Neuronal stem cell (in vitro differentiated cells): ENCODE results near the gene REEP3.

Experiments
- DNase-seq: peaks from one replicate; pipeline ENCODE4 v3.0.0-alpha.2; 2013; ENCODE audit warnings: low spot score
- H2AFZ ChIP-seq: one replicate; pipeline ENCODE4 v1.6.1; 2013; ENCODE audit warnings: mild to moderate bottlenecking, low read length, inconsistent platforms
- H2AK5ac ChIP-seq: 2 replicates; pipeline ENCODE4 v1.6.1; 2013; ENCODE audit warnings: low read depth, mild to moderate bottlenecking, inconsistent platforms, low read length, moderate library complexity, mixed read lengths
- H2BK120ac ChIP-seq: 2 replicates; pipeline ENCODE4 v1.6.1; 2013; ENCODE audit warnings: low read depth, mild to moderate bottlenecking, inconsistent platforms, low read length, moderate library complexity, mixed read lengths
- H2BK12ac ChIP-seq: one replicate; pipeline ENCODE4 v1.6.1; 2013; ENCODE audit warnings: low read length, inconsistent platforms
- H2BK15ac ChIP-seq: 2 replicates; pipeline ENCODE4 v1.6.1; 2013; ENCODE audit warnings: mild to moderate bottlenecking, low read length, inconsistent platforms, mixed read lengths
- H2BK5ac ChIP-seq: one replicate; pipeline ENCODE4 v1.6.1; 2013; ENCODE audit warnings: inconsistent platforms, mild to moderate bottlenecking, low read length, moderate library complexity
- H3K14ac ChIP-seq: one replicate; pipeline ENCODE4 v1.6.1; 2013; ENCODE audit warnings: low read length, inconsistent platforms
- H3K18ac ChIP-seq: 2 replicates; pipeline ENCODE4 v1.6.1; 2013; ENCODE audit warnings: low read length, inconsistent platforms
- H3K23ac ChIP-seq: 2 replicates; pipeline ENCODE4 v1.6.1; 2013; ENCODE audit warnings: low read depth, mild to moderate bottlenecking, mixed read lengths, low read length, inconsistent platforms; ENCODE audit not compliant: poor library complexity
- H3K27ac ChIP-seq: replicated peaks from 3 replicates; pipeline ENCODE4 v1.5.1; 2013; ENCODE audit warnings: low read length, inconsistent platforms
- H3K27me3 ChIP-seq, 3 experiments: 2 replicates each; pipeline ENCODE4 v1.6.1; 2013; ENCODE audit warnings: low read length in 3 of 3, mild to moderate bottlenecking in 2 of 3, inconsistent platforms in 1 of 3, low read depth in 1 of 3, mixed read lengths in 1 of 3, moderate library complexity in 1 of 3; ENCODE audit not compliant: control insufficient read depth in 3 of 3, insufficient read depth in 3 of 3
- H3K36me3 ChIP-seq, 2 donors: replicated peaks in 1 of 2; 2 replicates each; pipeline ENCODE4 v1.6.1; 2013; ENCODE audit warnings: low read length in 2 of 2; ENCODE audit not compliant: control insufficient read depth in 2 of 2, insufficient read depth in 2 of 2
- H3K4ac ChIP-seq: 2 replicates; pipeline ENCODE4 v1.6.1; 2013; ENCODE audit warnings: inconsistent platforms, mild to moderate bottlenecking, low read length, moderate library complexity
- H3K4me1 ChIP-seq, 2 donors: 1 replicate in 1 of 2; 2 replicates in 1 of 2; pipeline ENCODE4 v1.6.1; 2013; ENCODE audit warnings: low read length in 2 of 2, low read depth in 1 of 2; ENCODE audit not compliant: control insufficient read depth in 2 of 2, insufficient read depth in 1 of 2
- H3K4me2 ChIP-seq: one replicate; pipeline ENCODE4 v1.6.1; 2013; ENCODE audit warnings: mild to moderate bottlenecking, low read length, inconsistent platforms; ENCODE audit not compliant: insufficient read depth, poor library complexity, severe bottlenecking
- H3K4me3 ChIP-seq, 2 donors: 2 replicates each; pipeline ENCODE4 v1.5.1; 2013; ENCODE audit warnings: low read length in 2 of 2, mild to moderate bottlenecking in 2 of 2, inconsistent platforms in 1 of 2, moderate library complexity in 1 of 2
- H3K79me1 ChIP-seq: one replicate; pipeline ENCODE4 v1.6.1; 2013; ENCODE audit warnings: low read depth, mild to moderate bottlenecking, inconsistent platforms, low read length, moderate library complexity
- H3K9ac ChIP-seq: one replicate; pipeline ENCODE4 v1.6.1; 2013; ENCODE audit warnings: mild to moderate bottlenecking, low read depth, low read length, inconsistent platforms; ENCODE audit not compliant: poor library complexity
- H3K9me3 ChIP-seq, 2 donors: replicated peaks in 1 of 2; 2 replicates each; pipeline versions ENCODE3 to v1.6.1; 2013; ENCODE audit warnings: low read length in 2 of 2, mild to moderate bottlenecking in 2 of 2, inconsistent platforms in 1 of 2, low read depth in 1 of 2, mixed read lengths in 1 of 2, moderate library complexity in 1 of 2; ENCODE audit not compliant: control insufficient read depth in 2 of 2, insufficient read depth in 1 of 2
- H4K8ac ChIP-seq: one replicate; pipeline ENCODE4 v1.6.1; 2013; ENCODE audit warnings: low read depth, mild to moderate bottlenecking, inconsistent platforms, low read length, moderate library complexity
- H4K91ac ChIP-seq: one replicate; pipeline ENCODE4 v1.6.1; 2013; ENCODE audit warnings: low read length, low read depth, mild to moderate bottlenecking, inconsistent platforms; ENCODE audit not compliant: poor library complexity
- WGBS, 2 donors: extraction: QIAGEN DNeasy Blood & Tissue Kit; methylation state at CpG; one replicate each; pipeline ENCODE4 v1.1.7; 2013; ENCODE audit warnings: missing lambda C conversion rate in 2 of 2, mixed read lengths in 1 of 2; ENCODE audit not compliant: insufficient read length in 2 of 2, insufficient replicate concordance in 1 of 2; ENCODE audit errors: extremely low coverage in 2 of 2; 5-methylcytosine and 5-hydroxymethylcytosine counted together

The REEP3 gene

DNA sequence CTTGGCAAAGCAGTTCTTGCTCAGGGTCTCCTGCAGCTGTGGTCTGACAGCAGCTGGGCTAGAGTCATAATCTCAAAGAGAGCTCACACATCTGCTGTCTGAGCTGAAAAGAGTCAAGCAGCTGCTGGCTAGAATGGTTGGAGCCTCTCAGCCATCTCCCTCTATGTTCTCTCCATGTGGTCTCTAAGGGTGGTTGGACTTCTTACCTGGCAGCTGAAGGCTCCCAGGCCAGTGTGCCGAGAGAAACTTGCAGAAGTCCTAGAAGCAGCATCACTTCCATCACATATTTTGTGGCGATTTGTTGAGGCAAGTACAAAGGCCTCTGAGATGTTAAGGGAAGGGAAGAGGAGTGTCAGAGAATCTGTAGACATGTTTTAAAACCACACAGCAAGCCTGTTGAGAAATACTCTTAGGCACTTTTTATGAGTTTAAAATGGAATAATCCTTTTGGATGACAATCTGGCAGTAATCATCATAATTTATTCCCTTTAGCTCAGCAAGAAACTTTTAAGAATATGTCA lies 93.2 kb downstream of the REEP3 start:
- Histone ChIP-seq H3K27ac (no peak overlapping the region), H3K4me1 (peaks cover 0 to 4% of the 10 kb centered on the region in 2 donors), H2AK5ac (no peak overlapping the region), H2BK5ac (no peak overlapping the region), H3K27me3 (no peaks in the 10 kb centered on the region), H3K4ac (no peak overlapping the region), H4K91ac (no peak overlapping the region), H3K4me2 (no peak overlapping the region), H3K14ac (no peak overlapping the region), H3K23ac (no peak overlapping the region), H3K79me1 (no peaks in the 10 kb centered on the region), H2BK120ac (no peak overlapping the region), H2BK12ac (no peak overlapping the region), H2BK15ac (no peak overlapping the region), H3K4me3 (no peak overlapping the region), H2AFZ (no peak overlapping the region), H3K36me3 (peaks cover 3 to 44% of the 10 kb centered on the region in 2 donors), H3K9ac (no peak overlapping the region), H3K9me3 (no peaks in the 10 kb centered on the region), H4K8ac (no peak overlapping the region), H3K18ac (no peak overlapping the region)
- DNase-seq = no peak
- WGBS, 2 donors = no CpG with 5 or more reads among the region's 2 CpGs

DNA sequence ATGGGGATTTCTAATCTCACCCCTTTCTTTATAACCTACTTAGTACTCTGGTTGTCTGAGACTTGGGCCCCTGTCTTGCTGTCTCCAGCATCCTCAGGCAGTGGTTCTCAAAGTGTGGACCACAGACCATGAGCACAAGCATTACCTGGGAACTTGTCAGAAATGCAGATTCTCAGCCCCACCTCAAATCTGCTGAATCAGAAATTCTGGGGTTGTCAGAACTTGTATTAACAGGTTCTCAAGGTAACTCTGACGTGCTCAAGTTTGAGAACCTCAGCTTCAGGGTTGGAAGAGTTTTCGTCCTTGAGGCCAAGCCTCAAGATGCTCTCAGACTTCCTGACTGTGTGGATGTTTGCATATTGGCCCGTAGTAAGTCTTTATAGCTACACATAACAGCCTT lies 97.4 kb downstream of the REEP3 start:
- WGBS, 2 donors = no CpG with 5 or more reads among the region's 3 CpGs
- Histone ChIP-seq H2BK15ac (no peak overlapping the region), H3K4me1 (peaks cover 0 to 4% of the 10 kb centered on the region in 2 donors), H2AK5ac (no peak overlapping the region), H4K91ac (no peak overlapping the region), H3K27ac (no peak overlapping the region), H3K9me3 (no peaks in the 10 kb centered on the region), H2AFZ (no peak overlapping the region), H3K4me2 (no peak overlapping the region), H3K23ac (no peak overlapping the region), H2BK12ac (no peak overlapping the region), H4K8ac (no peak overlapping the region), H3K27me3 (no peaks in the 10 kb centered on the region), H3K79me1 (no peaks in the 10 kb centered on the region), H3K4me3 (no peak overlapping the region), H3K36me3 (peaks cover 0 to 58% of the 10 kb centered on the region in 2 donors), H3K14ac (no peak overlapping the region), H3K4ac (no peak overlapping the region), H2BK5ac (no peak overlapping the region), H3K18ac (no peak overlapping the region), H2BK120ac (no peak overlapping the region), H3K9ac (no peak overlapping the region)
- DNase-seq = no peak

DNA sequence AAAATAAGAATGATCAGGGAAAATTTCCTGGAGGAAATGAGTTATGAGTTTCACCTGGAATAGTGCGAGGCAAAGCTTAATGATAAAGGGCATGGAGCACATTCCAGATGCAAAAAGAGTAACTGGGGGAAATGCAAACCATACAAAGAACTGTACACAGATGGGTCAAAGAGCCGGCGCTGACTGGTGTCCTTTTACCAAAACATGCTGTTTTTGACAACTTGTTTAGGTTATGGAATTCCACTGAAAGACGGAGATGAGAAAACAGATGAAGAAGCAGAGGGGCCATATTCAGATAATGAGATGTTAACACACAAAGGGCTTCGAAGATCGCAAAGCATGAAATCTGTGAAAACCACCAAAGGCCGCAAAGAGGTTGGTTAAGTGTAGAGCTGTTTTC lies 98.2 kb downstream of the REEP3 start:
- H3K27ac ChIP-seq = no peak overlapping the region
- no peak overlapping the region for H2AFZ ChIP-seq
- H3K23ac ChIP-seq = no peak overlapping the region
- no peak overlapping the region for H3K4me3 ChIP-seq
- H4K91ac ChIP-seq = no peak overlapping the region
- no peak overlapping the region for H2BK5ac ChIP-seq
- no peaks in the 10 kb centered on the region for H3K27me3 ChIP-seq
- no CpG with 5 or more reads among the region's 7 CpGs for WGBS, 2 donors
- H2AK5ac ChIP-seq = no peak overlapping the region
- H3K4me1 ChIP-seq = peaks cover 0 to 4% of the 10 kb centered on the region in 2 donors
- no peaks in the 10 kb centered on the region for H3K9me3 ChIP-seq
- H3K4me2 ChIP-seq = no peak overlapping the region
- no peak overlapping the region for H3K9ac ChIP-seq
- no peak overlapping the region for H2BK15ac ChIP-seq
- H2BK120ac ChIP-seq = no peak overlapping the region
- no peak overlapping the region for H3K4ac ChIP-seq
- no peak overlapping the region for H3K14ac ChIP-seq
- H4K8ac ChIP-seq = no peak overlapping the region
- no peaks in the 10 kb centered on the region for H3K79me1 ChIP-seq
- H2BK12ac ChIP-seq = no peak overlapping the region
- no peak overlapping the region for H3K18ac ChIP-seq
- DNase-seq = no peak
- H3K36me3 ChIP-seq = peaks cover 0 to 55% of the 10 kb centered on the region in 2 donors

DNA sequence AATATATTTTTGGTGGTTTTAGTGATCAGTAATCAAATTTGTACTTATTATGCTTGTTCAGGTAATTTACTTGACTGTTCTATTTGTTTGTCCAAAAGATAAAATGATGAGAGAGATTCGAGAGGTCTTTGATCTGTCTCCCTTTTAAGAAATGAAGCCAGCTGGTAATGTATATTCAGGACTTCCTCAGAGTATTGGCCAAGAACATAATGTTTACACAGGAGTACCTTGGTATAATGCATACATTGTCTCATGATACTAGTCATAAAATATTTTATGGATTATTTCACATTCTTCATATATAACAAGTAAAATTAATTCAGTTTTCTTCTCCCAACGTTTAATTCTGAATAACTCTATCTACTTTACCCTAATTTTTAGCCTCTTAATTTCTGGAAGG lies 100.9 kb downstream of the REEP3 start:
- Histone ChIP-seq H3K4ac (no peak overlapping the region), H3K36me3 (peaks cover 0 to 40% of the 10 kb centered on the region in 2 donors), H3K79me1 (no peaks in the 10 kb centered on the region), H2BK15ac (no peak overlapping the region), H3K9me3 (no peaks in the 10 kb centered on the region), H4K91ac (no peak overlapping the region), H3K23ac (no peak overlapping the region), H2AFZ (no peak overlapping the region), H4K8ac (no peak overlapping the region), H3K18ac (no peak overlapping the region), H2BK12ac (no peak overlapping the region), H3K4me1 (peaks cover 0 to 4% of the 10 kb centered on the region in 2 donors), H3K9ac (no peak overlapping the region), H2BK5ac (no peak overlapping the region), H3K4me2 (no peak overlapping the region), H3K27ac (no peak overlapping the region), H3K27me3 (no peaks in the 10 kb centered on the region), H2AK5ac (no peak overlapping the region), H2BK120ac (no peak overlapping the region), H3K4me3 (no peak overlapping the region), H3K14ac (no peak overlapping the region)
- no peak for DNase-seq
- whole genome bisulfite sequencing, 2 donors = no CpG with 5 or more reads among the region's 2 CpGs
